Measurements from ENCODE around the gene L3MBTL1. TPM values are rescaled to one million over a fixed set of nuclear protein-coding genes. Genes with fewer than 3 reads are reported as not detected.

Gene L3MBTL1
- total and polyA plus RNA-seq, 2 of the 4 experiments (the other 2 are of a cell fraction): 2.2 to 4.5 TPM

DNA sequence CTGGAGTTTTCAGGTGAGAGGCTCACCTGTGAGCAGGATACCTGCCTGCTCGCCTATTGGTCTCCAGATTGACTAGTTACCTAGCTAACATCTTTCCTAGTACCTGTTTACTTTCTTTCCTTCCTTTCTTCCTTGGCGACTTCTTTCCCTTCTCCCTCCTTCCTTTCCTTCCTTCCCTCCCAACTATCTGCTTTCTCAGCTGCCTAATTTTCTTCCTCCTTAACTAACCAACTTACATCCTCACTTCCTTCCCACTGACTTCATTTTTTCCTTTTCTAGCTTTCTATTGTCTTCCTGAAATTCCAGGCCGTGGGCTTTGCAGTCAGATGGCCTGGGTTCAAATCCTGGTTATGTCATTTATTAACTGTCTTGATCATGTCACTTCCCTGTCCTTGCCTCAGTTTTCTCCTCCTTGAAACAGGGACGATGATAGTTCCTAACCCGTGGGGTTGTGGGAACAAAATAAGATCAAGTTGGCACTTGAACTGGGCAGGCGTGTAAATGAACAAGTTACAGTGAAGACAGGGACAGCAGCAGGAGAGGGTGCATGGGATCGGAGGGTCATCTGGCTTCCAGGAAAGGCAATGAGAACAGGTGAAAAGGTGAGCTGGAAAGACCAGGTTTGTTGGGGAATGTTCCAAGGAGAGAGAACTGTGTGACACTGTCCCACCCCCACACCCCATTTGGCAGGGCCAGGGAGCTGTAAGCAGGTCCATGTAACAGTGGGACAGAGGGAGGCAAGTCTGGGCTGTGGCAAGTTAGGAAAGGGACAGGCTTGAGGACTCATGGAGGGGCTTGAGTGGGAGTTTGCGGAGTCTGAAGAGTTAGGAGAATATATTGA lies 51.9 kb downstream of the L3MBTL1 start:
- Histone ChIP-seq H2BK15ac (ENCODE audit: low read depth, low read length) (no peak overlapping the region), H2BK5ac (ENCODE audit: low read depth, low read length, poor library complexity, severe bottlenecking) (no peak overlapping the region), H3K79me1 (ENCODE audit: low read depth in 1 of 2, low read length in 2 of 2) (no peaks in the 10 kb centered on the region), H4K5ac (ENCODE audit: low read depth, low read length) (no peak overlapping the region), H3K14ac (replicated peaks; ENCODE audit: low read depth, low read length) (no peak overlapping the region), H3K9ac (ENCODE audit: low read depth, low read length) (no peak overlapping the region), H3K27ac (ENCODE audit: insufficient read depth, low read length) (no peak overlapping the region), H4K8ac (ENCODE audit: low read depth in 2 of 2, low read length in 2 of 2) (no peak overlapping the region), H3K4me3 (ENCODE audit: insufficient read depth, low read depth, low read length) (no peak overlapping the region), H2BK20ac (ENCODE audit: low read depth, low read length) (no peak overlapping the region), H2AK9ac (replicated peaks; ENCODE audit: low read depth, low read length, poor library complexity) (no peak overlapping the region), H3K4me2 (ENCODE audit: low read depth, low read length) (no peak overlapping the region), H2BK120ac (ENCODE audit: low read depth, low read length) (no peak overlapping the region), H4K91ac (ENCODE audit: insufficient read depth, low read depth, low read length) (no peak overlapping the region), H2AK5ac (ENCODE audit: low read depth, low read length) (no peak overlapping the region), H2AFZ (replicated peaks; ENCODE audit: low read length, poor library complexity) (no peak overlapping the region), H3K4me1 (ENCODE audit: control insufficient read depth, insufficient read depth, low read length) (peaks cover 1% of the 10 kb centered on the region; the same call in 1 of the 2 replicates), H3K56ac (ENCODE audit: extremely low read depth, insufficient read depth, low read length) (no peak overlapping the region), H3K9me1 (ENCODE audit: insufficient read depth, low read length) (no peaks in the 10 kb centered on the region), H3K9me3 (ENCODE audit: control insufficient read depth, insufficient read depth, low read length) (no peaks in the 10 kb centered on the region), H3K18ac (ENCODE audit: low read depth, low read length) (no peak overlapping the region), H4K20me1 (ENCODE audit: insufficient read depth, low read length) (no peaks in the 10 kb centered on the region), H3K4ac (ENCODE audit: low read depth, low read length) (no peak overlapping the region), H3K36me3 (ENCODE audit: control insufficient read depth, insufficient read depth, low read length) (no peaks in the 10 kb centered on the region), H3K23ac (ENCODE audit: low read depth, low read length) (no peak overlapping the region), H3K27me3 (ENCODE audit: control insufficient read depth, insufficient read depth, low read length) (no peaks in the 10 kb centered on the region; the same call in 1 of the 2 replicates)
- dilution Hi-C loops (cut with HindIII; ENCODE audit: low sequenced_read_pairs, unreplicated experiment) (no loop called here), in situ Hi-C loops (cut with MboI; ENCODE audit: low sequenced_read_pairs) (no loop called here), intact Hi-C loops (cut with micrococcal nuclease) (no loop called here)
- TF ChIP-seq CHD1 (IDR thresholded peaks at IDR 0.05; ENCODE audit: low read depth, low read length): no peak
- TF ChIP-seq, protein P1, sequence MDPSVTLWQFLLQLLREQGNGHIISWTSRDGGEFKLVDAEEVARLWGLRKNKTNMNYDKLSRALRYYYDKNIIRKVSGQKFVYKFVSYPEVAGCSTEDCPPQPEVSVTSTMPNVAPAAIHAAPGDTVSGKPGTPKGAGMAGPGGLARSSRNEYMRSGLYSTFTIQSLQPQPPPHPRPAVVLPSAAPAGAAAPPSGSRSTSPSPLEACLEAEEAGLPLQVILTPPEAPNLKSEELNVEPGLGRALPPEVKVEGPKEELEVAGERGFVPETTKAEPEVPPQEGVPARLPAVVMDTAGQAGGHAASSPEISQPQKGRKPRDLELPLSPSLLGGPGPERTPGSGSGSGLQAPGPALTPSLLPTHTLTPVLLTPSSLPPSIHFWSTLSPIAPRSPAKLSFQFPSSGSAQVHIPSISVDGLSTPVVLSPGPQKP (IDR thresholded peaks at IDR 0.05; ENCODE audit: borderline replicate concordance, low read depth, low read length): no peak
- no peak for TF ChIP-seq POLR2A (IDR thresholded peaks at IDR 0.05; ENCODE audit: low read depth, low read length)
- no peak for TF ChIP-seq MAZ (IDR thresholded peaks at IDR 0.05; ENCODE audit: borderline replicate concordance, low read depth, low read length)
- TF ChIP-seq, protein P2, sequence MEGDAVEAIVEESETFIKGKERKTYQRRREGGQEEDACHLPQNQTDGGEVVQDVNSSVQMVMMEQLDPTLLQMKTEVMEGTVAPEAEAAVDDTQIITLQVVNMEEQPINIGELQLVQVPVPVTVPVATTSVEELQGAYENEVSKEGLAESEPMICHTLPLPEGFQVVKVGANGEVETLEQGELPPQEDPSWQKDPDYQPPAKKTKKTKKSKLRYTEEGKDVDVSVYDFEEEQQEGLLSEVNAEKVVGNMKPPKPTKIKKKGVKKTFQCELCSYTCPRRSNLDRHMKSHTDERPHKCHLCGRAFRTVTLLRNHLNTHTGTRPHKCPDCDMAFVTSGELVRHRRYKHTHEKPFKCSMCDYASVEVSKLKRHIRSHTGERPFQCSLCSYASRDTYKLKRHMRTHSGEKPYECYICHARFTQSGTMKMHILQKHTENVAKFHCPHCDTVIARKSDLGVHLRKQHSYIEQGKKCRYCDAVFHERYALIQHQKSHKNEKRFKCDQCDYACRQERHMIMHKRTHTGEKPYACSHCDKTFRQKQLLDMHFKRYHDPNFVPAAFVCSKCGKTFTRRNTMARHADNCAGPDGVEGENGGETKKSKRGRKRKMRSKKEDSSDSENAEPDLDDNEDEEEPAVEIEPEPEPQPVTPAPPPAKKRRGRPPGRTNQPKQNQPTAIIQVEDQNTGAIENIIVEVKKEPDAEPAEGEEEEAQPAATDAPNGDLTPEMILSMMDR (conservative IDR thresholded peaks at IDR 0.05; ENCODE audit: low read depth, low read length): no peak
- TF ChIP-seq NFE2L2 (IDR thresholded peaks at IDR 0.05; ENCODE audit: low read depth, low read length): no peak
- TF ChIP-seq MXI1 (IDR thresholded peaks at IDR 0.05; ENCODE audit: borderline replicate concordance, low read depth, low read length): no peak
- ChIA-PET CTCF (interaction anchor here (0.8 to 0.9 kb wide), 2 partner anchors 21 to 179 kb away, joined by 3 read pairs; no protein-coding TSS in a partner anchor), POLR2A (ENCODE audit: unreplicated experiment) (no interaction called here)
- ATAC-seq (ENCODE audit: low read depth): no peak
- WGBS, 2 experiments (ENCODE audit: extremely low coverage in 2 of 2, insufficient read length in 1 of 2): 78% methylated on average over 5 of the region's 8 CpGs; no CpG with 5 or more reads in 1 of the 2 experiments
- no TSS peak for BruUV-seq (replicated peaks)
- no peak for DNase-seq

Measured in IMR-90 (cell line).